Stimulated activated naive CD8-positive, alpha-beta T cell treated with anti-CD3 and anti-CD28 coated beads, Interleukin-15, amount 100 ng/mL, for 72 hours (primary cell): ENCODE data around the gene NOD2.

Experiments used
- ATAC-seq: fragments of 150-1000 bp; cut with Tn5 transposase; 2 replicates; pipeline ENCODE4 v1.10.0; 2021; ENCODE audit warnings: mild to moderate bottlenecking, moderate library complexity
- DNase-seq, 2 donors: peaks; one replicate each; pipeline ENCODE4 v3.0.0; 2021 to 2022
- H3K27ac Mint-ChIP-seq, 2 donors: one replicate each; pipeline ENCODE4 v1.8.0; 2022; ENCODE audit warnings: mild to moderate bottlenecking in 2 of 2, mixed read lengths in 2 of 2, moderate library complexity in 2 of 2
- H3K27me3 Mint-ChIP-seq: one replicate; pipeline ENCODE4 v1.8.0; 2022; ENCODE audit warnings: mixed read lengths
- H3K4me1 Mint-ChIP-seq: one replicate; pipeline ENCODE4 v1.8.0; 2022; ENCODE audit warnings: mild to moderate bottlenecking, mixed read lengths
- H3K4me3 Mint-ChIP-seq, 2 donors: one replicate each; pipeline ENCODE4 v1.8.0; 2022; ENCODE audit warnings: mild to moderate bottlenecking in 2 of 2, mixed read lengths in 2 of 2, moderate library complexity in 1 of 2
- H3K9me3 Mint-ChIP-seq, 2 donors: one replicate each; pipeline ENCODE4 v1.8.0; 2022; ENCODE audit warnings: mixed read lengths in 2 of 2

Gene NOD2

GRCh38 chr16:50692999-50693781 is at the start of gene NOD2:
Gene NOD2, plus strand, starts transcription at chr16:50693606. Its CDS starts 5,890 bp downstream, at chr16:50699496.
- Mint-ChIP-seq H3K4me1 (peaks cover 67% of the 10 kb centered on the region), H3K9me3 (no peaks in the 10 kb centered on the region), H3K4me3 (peak within 1 kb of the TSS; percentile 68 to 79), H3K27ac (peak within 1 kb of the TSS; percentile 8 to 38), H3K27me3 (peaks cover 26% of the 10 kb centered on the region)
- DNase-seq (no peak), ATAC-seq (peak; percentile 61)

GRCh38 chr16:50644245-50644644 is 49.2 kb upstream of the NOD2 start:
- Mint-ChIP-seq H3K4me1 (peaks cover 6% of the 10 kb centered on the region), H3K27ac (no peak overlapping the region), H3K4me3 (no peak overlapping the region), H3K9me3 (no peaks in the 10 kb centered on the region), H3K27me3 (no peaks in the 10 kb centered on the region)
- ATAC-seq: no peak
- no peak for DNase-seq

GRCh38 chr16:50644729-50645128 is 48.7 kb upstream of the NOD2 start:
- peaks cover 6% of the 10 kb centered on the region for H3K4me1 Mint-ChIP-seq
- ATAC-seq: peak; percentile 86

GRCh38 chr16:50645563-50646220 is 47.7 kb upstream of the NOD2 start:
- DNase-seq: no peak
- H3K27ac Mint-ChIP-seq: peak overlapping the region in 1 of 2 donors; percentile 9
- no peak for ATAC-seq
- H3K27me3 Mint-ChIP-seq: no peaks in the 10 kb centered on the region
- H3K9me3 Mint-ChIP-seq: no peaks in the 10 kb centered on the region
- peaks cover 6% of the 10 kb centered on the region for H3K4me1 Mint-ChIP-seq
- no peak overlapping the region for H3K4me3 Mint-ChIP-seq

More at GRCh38 chr16:50644729-50645128, 48.7 kb upstream of the NOD2 start:
- Mint-ChIP-seq H3K4me3 (no peak overlapping the region), H3K27ac (no peak overlapping the region), H3K27me3 (no peaks in the 10 kb centered on the region), H3K9me3 (no peaks in the 10 kb centered on the region)
- peak; percentile 36 to 48 for DNase-seq

- Mint-ChIP-seq H3K4me3 (no peak overlapping the region), H3K4me1 (peaks cover 6% of the 10 kb centered on the region), H3K27ac (no peak overlapping the region), H3K9me3 (no peaks in the 10 kb centered on the region), H3K27me3 (no peaks in the 10 kb centered on the region)
- DNase-seq: no peak
- ATAC-seq: no peak
These were observed 47.1 kb upstream of the NOD2 start for GRCh38 chr16:50646345-50646744.

GRCh38 chr16:50651835-50652438 is 41.5 kb upstream of the NOD2 start:
- Mint-ChIP-seq H3K27ac (peak overlapping the region in 1 of 2 donors; percentile 71), H3K4me1 (no peaks in the 10 kb centered on the region)
- no peak for ATAC-seq

GRCh38 chr16:50652836-50653425 is 40.5 kb upstream of the NOD2 start:
- H3K27me3 Mint-ChIP-seq: no peaks in the 10 kb centered on the region
- H3K27ac Mint-ChIP-seq: no peak overlapping the region
- no peak for ATAC-seq
- DNase-seq: no peak
- peaks cover 5 to 6% of the 10 kb centered on the region in 2 donors for H3K9me3 Mint-ChIP-seq
- no peak overlapping the region for H3K4me3 Mint-ChIP-seq
- H3K4me1 Mint-ChIP-seq: no peaks in the 10 kb centered on the region

More at GRCh38 chr16:50651835-50652438, 41.5 kb upstream of the NOD2 start:
- Mint-ChIP-seq H3K27me3 (no peaks in the 10 kb centered on the region), H3K9me3 (peaks cover 5 to 6% of the 10 kb centered on the region in 2 donors), H3K4me3 (no peak overlapping the region)
- DNase-seq: no peak

GRCh38 chr16:50653633-50654519 is 39.5 kb upstream of the NOD2 start:
- Mint-ChIP-seq H3K27me3 (no peaks in the 10 kb centered on the region), H3K4me3 (no peak overlapping the region), H3K4me1 (no peaks in the 10 kb centered on the region), H3K27ac (no peak overlapping the region), H3K9me3 (peaks cover 5 to 6% of the 10 kb centered on the region in 2 donors)
- DNase-seq: no peak
- ATAC-seq: no peak

GRCh38 chr16:50655558-50656055 is 37.8 kb upstream of the NOD2 start:
- ATAC-seq (no peak), DNase-seq (no peak)
- Mint-ChIP-seq H3K4me3 (no peak overlapping the region), H3K9me3 (peaks cover 5 to 6% of the 10 kb centered on the region in 2 donors), H3K27me3 (no peaks in the 10 kb centered on the region), H3K27ac (no peak overlapping the region), H3K4me1 (no peaks in the 10 kb centered on the region)

- ATAC-seq (no peak), DNase-seq (no peak)
- H3K4me1 Mint-ChIP-seq: no peaks in the 10 kb centered on the region
- H3K9me3 Mint-ChIP-seq: no peaks in the 10 kb centered on the region
- no peak overlapping the region for H3K4me3 Mint-ChIP-seq
- peak overlapping the region in 1 of 2 donors; percentile 42 for H3K27ac Mint-ChIP-seq
- H3K27me3 Mint-ChIP-seq: no peaks in the 10 kb centered on the region
These were observed 36.2 kb upstream of the NOD2 start for GRCh38 chr16:50657241-50657640.

- Mint-ChIP-seq H3K4me1 (peaks cover 2% of the 10 kb centered on the region), H3K27ac (peak overlapping the region in 1 of 2 donors; percentile 79), H3K27me3 (no peaks in the 10 kb centered on the region), H3K9me3 (no peaks in the 10 kb centered on the region), H3K4me3 (no peak overlapping the region)
- ATAC-seq (no peak), DNase-seq (no peak)
These were observed 33.6 kb upstream of the NOD2 start for GRCh38 chr16:50659806-50660205.

- Mint-ChIP-seq H3K27ac (no peak overlapping the region), H3K27me3 (no peaks in the 10 kb centered on the region), H3K9me3 (no peaks in the 10 kb centered on the region), H3K4me3 (no peak overlapping the region), H3K4me1 (peaks cover 22% of the 10 kb centered on the region)
- no peak for ATAC-seq
- no peak for DNase-seq
These were observed 31.0 kb upstream of the NOD2 start for GRCh38 chr16:50662306-50662940.

- Mint-ChIP-seq H3K4me3 (no peak overlapping the region), H3K9me3 (no peaks in the 10 kb centered on the region), H3K27ac (peak overlapping the region in 1 of 2 donors; percentile 27), H3K4me1 (peaks cover 36% of the 10 kb centered on the region), H3K27me3 (no peaks in the 10 kb centered on the region)
- no peak for DNase-seq
- ATAC-seq: no peak
These were observed 29.1 kb upstream of the NOD2 start for GRCh38 chr16:50664270-50664669.

- Mint-ChIP-seq H3K9me3 (no peaks in the 10 kb centered on the region), H3K4me3 (peak overlapping the region; percentile 70 to 81), H3K27me3 (no peaks in the 10 kb centered on the region), H3K4me1 (peaks cover 36% of the 10 kb centered on the region), H3K27ac (peak overlapping the region; percentile 57 to 95)
- DNase-seq (peak; percentile 74 to 79), ATAC-seq (peak; percentile 56)
These were observed 28.1 kb upstream of the NOD2 start for GRCh38 chr16:50665128-50665878.
